HG03060 (cell line): Measurements from ENCODE around the gene GPR31.

Experiments used
- ATAC-seq: cut with Tn5 transposase; IDR thresholded peaks from one replicate; pipeline ENCODE4 v1.9.1; 2021; ENCODE audit warnings: low read depth, moderate number of reproducible peaks; ENCODE audit not compliant: unreplicated experiment

Gene GPR31

DNA sequence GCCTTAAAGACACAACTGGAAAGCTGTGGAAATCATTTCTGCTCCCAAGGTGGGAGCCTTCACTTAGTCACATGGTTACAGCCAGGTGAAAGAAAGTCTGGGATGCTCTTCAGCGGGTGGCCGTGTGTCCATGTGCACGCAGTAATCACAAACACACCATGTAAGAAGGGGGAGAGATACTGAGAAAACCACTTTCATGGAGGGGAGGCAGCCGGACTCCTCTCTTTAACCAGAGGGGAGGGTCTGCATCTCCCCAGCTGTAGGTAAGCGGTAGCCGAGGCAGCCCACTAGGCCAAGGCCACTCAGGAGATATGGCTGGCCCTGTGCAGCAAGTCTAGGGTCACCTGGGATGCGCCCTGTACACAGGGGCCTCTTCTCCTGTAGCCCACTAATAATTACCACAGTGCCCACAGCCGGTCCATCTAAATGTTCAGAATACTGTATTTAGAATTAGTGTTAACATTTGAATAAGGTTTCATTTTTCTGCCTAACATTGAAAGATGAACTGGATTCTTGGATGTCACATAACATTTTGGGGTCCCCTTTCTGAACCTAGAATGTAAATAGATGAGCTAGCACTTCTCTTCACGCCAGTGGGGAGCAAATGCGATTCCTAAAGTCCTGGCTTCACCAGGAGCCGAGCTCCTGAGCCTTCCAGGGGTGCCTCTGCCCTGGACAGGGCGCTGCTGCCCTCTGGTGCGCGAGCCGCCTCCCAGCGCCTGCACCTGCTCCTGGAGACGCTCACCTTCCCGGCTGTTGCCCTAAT lies 15.9 kb downstream of the GPR31 start:
- no peak for ATAC-seq

DNA sequence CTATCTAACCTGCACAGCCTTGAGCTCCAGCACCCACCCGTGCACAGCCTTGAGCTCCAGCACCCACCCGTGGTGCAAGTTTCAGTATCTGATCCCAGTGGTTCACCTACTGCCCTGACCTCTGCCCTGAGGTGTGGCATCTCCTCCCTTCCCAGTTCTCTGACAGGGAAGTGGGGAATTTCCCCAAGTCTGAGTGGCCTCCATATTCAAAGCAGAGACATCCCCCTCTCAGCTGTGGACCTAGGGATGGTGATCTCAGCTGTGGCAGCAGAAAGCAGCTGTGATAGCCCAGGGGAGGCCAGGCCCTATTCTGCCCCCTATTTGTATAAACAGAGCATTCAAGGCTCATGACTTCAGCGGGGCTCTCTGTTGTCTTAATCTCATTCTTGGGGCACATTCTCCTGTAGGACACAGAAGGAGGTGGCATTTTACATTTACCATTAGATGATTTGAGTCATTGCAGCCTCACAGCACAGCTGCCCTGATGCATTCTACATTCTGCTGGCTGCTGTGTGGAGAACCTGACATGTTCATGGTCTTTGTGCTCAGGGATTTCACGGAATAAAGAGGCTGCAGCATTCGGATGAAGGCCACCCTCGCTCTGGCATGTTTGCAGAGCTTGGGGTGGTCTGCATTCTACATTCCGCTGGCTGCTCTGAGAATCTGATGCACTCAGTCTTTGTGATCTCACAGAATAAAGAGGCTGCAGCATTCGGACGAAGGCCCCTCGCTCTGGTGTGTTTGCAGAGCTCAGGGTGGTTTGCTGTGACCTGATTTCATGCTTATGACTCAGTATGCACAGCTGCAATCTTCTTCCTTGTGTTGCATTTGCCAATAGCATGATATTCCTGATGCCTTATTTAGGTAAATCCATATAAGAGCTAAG lies 16.9 kb downstream of the GPR31 start:
- no peak for ATAC-seq

DNA sequence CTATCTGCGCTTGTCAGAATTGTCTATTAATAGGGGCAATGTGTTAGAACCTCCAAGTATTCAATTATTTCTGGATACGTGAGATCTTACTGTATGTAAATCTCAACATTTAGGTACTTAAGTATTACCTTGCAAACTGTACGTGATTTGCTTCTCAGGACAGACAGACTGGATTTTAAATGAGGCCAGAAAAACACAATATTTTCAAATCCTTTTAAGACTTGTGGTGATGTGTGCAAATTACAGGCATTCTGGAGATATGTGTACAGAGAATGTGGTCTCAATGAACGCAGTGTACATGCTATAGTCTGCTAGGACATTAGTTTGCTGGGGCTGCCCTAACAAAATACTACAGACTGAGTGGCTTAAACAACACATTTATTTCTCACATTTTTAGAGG lies 18.0 kb downstream of the GPR31 start:
- no peak for ATAC-seq

DNA sequence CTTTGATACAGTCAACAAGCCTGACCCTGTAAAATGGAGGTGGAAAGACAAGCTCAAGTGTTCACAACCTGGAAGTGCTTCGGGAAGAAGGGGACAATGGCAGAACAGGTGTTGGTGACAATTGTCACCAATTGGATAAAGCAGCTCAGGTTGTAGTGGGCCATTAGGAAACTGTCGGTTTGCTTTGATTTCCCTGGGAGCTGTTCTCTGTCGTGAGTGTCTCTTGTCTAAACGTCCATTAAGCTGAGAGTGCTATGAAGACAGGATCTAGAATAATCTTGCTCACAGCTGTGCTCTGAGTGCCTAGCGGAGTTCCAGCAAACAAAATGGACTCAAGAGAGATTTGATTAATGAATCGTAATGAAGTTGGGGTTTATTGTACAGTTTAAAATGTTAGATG lies 19.9 kb downstream of the GPR31 start:
- no peak for ATAC-seq

DNA sequence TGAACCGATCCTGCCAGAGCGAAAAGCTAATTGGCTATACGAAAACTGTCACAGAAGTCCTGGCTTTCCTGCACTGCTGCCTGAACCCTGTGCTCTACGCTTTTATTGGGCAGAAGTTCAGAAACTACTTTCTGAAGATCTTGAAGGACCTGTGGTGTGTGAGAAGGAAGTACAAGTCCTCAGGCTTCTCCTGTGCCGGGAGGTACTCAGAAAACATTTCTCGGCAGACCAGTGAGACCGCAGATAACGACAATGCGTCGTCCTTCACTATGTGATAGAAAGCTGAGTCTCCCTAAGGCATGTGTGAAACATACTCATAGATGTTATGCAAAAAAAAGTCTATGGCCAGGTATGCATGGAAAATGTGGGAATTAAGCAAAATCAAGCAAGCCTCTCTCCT lies 20.7 kb downstream of the GPR31 start:
- no peak for ATAC-seq

DNA sequence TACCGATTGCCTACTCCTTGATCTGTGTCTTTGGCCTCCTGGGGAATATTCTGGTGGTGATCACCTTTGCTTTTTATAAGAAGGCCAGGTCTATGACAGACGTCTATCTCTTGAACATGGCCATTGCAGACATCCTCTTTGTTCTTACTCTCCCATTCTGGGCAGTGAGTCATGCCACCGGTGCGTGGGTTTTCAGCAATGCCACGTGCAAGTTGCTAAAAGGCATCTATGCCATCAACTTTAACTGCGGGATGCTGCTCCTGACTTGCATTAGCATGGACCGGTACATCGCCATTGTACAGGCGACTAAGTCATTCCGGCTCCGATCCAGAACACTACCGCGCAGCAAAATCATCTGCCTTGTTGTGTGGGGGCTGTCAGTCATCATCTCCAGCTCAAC lies 21.4 kb downstream of the GPR31 start:
- ATAC-seq, result no peak

DNA sequence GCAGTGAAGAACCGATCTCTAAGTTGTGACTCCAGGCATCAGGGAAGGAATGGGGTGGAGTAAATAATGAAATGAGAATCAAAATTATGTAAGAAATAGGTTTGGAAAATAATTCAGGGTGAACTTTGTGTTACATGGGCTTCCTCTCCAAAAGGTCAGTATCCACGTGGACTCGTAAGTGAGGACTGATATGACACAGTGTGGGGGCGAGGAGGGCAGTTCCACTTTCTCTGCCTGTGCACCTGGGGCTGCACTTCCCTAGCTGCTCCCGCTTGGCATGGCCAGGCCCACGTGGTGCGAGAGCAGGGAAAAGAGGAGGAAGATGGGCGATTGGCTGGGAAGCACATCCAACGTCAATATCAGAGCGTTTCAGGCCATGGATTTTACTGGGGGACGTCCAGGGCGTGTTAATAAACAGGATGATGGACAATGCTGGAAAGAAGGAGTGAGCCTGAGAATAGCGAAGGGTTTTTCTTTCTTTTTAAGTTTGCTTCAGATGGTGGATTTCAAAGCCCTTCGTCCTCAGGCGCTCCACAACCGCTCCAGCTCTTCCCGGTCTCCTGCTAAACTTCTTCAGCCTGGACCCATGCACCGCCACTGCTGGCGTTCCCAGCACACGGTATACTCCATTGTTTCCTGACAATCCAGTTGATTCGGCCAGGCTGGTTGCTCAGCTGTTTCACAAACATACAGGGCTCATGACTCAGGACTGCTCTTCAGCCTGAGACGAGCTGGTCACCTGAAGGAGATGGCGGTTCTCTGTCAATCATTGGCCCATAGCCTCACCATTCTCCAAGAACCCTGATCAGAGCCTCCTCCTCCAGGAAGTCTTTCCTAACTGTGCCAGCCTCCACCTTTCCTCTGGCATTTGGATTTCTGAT lies 23.1 kb downstream of the GPR31 start:
- ATAC-seq, result no peak

DNA sequence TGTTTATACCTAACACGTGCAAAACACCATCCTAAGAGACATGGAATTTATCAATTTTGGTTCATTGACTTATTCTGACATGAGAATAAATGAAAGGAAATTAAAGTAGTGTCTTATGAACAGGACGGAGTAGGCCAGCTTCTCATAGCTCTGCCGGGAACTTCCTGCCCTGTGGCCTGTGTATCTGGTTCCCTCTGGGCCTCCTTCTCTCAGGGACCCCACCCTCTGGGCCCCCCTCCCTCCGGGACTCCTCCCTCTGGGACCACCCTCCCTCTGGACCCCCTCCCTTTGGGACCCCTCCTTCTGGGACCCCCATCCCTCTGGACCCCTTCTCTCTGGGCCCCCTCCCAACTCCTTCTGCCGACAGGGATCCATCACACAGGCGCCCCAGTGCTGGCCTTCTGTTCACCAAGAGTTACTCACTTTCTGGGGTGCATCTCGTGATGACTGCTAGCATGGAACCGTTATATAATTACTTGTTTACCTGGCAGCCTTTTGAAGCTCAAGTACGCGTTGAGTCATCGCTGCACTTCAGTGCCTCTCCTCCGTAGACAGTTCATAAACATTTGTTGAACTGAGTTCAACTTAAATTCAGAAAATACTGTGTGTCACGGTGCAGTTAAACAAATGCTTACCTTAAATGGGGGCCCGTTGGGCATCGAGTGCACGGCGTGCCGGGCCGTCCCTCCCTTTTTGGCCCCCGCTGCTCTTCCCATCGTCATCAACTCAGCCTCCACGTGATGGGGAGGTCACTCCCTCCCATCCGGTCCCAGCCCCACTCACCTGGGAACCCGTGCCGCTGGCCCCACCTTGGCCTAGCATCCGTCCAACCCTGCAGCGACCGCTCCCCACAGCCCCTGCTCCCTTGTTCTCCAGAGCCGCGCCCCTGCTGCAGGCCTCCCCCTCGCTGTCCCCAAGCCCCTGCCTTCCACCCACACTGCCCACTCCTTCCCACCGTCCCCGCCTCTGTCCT lies 26.8 kb downstream of the GPR31 start:
- peak; percentile 47 for ATAC-seq

DNA sequence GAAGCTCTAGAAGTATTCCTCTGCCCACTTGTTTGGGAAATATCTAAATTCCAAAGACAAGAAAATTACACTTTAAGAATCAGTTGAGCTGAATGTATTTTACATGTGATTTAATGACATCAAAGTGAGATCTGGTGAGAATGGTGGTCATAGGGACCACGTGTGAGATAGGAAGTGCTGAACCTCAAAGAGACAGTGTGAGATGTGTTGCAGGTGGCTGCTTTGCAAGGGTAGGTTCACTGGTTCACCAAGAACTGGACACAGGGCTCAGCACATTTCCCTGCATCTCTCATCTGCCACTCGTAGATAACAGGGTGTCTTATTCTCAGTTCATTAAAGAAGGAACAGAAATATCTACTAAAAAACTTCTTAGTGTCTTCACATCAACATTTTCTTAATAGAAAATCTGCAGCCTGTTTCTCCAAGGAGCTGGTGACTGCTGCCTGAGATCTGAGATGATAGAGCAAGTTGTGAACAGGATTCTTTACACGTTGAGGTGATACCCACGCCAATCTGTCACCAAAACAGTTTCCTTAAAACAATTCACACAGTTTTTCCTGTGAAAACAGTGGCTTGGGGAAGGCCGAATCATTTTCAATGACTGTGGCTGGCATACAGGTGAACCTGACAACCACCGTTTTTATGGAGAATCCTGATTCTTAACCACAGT lies 27.6 kb downstream of the GPR31 start:
- ATAC-seq, result peak; percentile 40

DNA sequence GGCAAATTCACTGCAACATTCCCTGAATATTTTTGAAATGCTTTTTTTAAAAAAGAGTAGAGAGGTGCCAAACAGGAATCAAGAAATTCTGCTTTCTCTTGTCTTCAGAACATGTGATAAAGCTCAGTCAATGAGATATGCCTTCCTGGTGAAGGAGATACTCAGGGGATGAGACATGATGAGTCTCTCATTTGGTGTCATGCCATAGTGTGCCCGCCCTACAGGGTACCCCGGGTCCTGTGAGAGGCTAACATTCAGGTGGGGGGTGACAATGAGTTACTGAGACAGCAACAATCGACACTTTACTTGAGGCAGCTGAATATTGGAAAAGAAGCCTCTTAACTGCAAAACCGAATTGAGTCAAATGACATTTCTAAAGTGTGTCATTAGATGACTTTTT lies 28.2 kb downstream of the GPR31 start:
- no peak for ATAC-seq

DNA sequence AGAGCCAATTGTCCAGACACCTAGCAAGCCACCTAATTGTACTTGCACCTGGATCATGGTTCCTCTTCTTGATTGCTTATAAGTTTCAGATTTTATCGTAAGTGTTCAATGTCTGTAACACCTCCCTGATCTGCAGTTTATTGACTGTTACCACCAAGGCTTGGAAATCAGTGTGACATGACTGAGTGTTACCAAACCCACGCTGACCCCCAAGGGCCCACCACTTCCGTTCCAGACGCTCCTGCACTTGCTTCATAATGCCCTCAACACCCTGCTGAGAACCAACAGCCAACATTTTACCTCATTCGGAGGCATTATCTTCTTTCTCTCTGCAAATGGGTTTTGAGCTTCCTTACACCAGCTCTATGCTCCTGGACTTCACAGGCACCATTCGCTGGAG lies 28.6 kb downstream of the GPR31 start:
- no peak for ATAC-seq

DNA sequence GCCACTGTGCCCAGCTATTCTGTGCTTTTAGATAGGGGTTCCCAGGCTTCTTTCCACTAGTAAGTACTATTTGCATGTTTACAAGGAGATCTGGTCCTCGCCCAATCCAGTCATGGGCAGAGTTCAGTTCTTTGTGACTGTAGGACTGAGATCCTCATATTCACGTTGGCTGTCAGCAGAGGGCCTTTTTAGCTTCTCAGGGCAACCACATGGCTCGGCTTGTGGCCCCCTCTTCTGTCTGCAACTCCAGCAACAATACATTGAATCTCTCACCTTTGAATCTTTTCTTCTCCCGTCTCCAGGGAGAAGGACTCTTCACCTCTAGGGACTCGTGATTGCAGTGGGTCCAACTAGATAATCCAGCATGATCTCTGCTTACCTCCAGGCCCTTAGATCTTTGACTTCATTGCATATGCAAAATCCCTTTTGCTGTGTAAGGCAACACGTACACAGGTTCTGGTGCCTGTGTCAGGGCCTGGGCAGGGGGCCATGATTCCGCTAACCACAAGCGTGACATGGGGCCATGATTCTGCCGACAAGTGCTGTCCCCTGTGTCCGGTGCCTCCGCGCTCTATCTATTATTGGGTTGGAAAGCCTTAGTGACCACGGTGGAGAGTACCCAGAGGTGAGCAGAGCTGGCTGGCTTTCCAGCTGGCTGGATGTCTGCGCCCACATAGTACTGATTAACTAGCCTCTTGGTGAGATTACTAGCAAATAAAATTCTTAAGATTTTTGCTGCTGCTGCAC lies 29.8 kb downstream of the GPR31 start:
- no peak for ATAC-seq

DNA sequence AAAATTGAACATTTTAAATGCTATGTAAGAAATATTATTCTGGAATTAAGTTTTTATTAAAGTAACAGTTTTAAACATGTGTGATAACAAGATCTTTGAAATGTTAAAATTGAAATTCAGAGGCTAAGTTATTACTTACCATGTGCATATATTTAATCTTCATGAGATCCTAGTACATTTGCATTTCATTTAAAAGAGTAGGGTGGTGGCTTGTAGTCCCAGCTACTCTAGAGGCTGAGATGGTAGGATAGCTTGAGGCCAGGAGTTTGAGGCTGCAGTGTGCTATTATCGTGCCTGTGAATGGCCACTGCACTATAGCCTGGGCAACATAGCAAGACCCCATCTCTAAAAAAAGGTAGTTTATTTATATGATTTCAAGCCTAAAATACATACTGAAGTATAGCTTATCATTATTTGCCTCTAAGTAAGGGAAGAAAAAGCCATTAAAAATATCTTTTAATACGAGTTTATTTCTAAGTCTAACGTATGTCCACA lies 31.9 kb downstream of the GPR31 start:
- no peak for ATAC-seq

DNA sequence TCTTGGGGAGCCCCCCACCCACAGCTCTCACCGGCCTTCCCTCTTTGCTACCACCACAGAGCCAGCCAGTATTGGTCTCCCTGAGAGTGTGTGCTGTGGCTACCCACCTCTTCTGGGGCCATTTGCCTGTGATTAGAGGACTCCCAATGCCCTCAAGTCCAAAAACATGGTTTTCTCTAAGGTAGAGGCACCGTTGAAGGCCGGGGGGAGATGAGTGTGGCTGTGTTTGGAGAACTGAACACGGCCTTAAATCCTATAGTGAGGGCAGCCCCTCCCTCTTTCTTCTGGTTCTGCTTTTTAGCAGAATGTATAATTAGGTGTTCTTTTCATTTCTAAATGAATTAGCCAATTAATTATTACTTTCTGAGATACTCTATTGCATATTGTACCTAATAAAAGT lies 32.4 kb downstream of the GPR31 start:
- ATAC-seq, result no peak

DNA sequence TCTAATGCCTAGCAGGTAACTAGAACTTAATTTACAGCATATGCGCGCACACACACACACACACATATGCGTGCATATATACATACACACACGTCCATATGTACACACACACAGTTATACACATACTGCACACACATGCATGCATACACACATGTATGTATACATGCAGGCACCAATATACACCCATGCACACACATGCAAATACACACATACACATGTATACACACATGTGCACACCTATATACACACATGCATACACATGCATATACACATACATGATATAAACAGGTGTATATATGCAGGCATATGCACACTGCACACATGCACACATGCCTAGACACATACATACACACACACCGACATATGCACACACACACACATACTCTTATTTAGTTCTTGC lies 33.0 kb downstream of the GPR31 start:
- no peak for ATAC-seq

DNA sequence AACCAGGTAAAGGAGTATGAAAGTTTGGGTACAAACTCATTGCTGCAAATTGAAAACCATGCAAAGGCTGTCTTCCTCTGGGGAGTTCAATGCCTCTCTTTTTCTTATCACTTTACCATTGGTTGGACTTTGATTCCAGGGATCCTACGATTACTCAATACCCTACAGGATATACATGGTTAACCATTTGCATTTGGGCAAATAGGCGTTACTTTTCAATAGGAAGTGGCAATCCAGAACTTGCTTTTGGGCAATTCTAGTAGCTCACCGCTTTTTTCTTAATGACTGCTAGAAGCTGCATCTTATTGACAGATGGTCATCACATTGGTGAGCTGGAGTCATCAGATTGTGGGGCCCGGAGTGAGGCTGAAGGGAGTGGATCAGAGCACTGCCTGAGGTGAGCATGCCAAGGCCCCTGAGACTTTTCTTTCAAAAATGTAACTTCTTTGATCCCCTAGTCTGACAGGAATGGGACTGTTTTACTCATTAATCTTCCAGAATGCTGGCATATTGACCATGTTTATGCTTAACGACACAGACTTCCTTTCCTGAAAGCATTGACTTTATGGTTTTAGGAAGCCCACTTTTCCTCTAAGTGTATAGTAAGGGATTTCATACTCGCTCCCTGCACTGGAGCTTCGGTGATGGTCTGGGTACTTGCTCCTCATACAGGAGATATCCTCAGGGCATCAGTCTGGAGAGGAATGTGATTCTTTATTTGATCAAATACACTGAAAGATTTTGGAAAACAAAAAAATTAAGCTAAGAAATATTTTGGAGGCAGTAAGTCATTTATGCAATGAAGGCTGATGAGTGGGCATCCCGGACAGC lies 34.7 kb downstream of the GPR31 start, which contains the start of gene CCR6:
CCR6 (plus strand) TSS at position 270 of the 831 bp plus-strand sequence. CDS start 13,039 bp downstream, outside the sequence.
- no peak for ATAC-seq

DNA sequence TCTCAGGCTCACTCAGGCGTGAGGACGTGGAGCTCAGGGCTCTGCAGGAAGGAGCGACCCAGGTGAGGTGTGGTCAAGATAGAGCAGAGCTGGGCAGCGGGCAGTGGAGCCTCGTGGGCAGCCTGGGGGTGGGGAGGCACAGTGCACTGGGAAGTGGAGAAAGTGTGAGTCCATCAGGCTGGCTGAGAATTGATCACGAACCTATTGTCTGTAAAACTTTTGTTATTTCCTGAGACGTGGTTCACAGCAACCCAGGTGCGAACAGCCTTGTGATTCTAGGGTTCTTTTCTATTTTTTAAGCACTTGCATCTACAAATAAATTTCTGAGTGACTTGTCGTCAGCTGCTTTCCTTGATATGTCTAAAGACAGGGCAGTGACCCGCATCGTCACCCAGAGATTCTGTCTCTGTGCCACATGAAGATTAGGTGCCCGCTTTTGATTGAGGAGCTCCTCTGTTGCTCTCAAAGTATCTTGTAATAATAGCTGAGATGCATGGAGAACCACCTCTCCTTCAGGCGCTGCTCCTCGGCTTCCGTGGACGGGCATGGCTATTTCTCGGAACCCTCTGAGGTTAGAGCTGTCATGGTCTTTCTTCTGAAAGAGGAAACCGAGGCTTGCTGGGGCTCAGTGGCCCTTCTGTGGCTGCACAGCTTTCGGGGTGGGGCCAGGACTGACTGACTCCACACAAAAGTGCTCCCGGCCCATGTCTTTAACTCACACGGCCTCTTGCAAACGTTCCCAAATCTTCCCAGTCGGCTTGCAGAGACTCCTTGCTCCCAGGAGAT lies 35.5 kb downstream of the GPR31 start:
- no peak for ATAC-seq
